Iris pigment epithelial cell (primary cell): ENCODE results near the gene NTNG2.

Experiments used
- DNase-seq: peaks from one replicate; pipeline ENCODE4 v3.0.0-alpha.2; 2011; ENCODE audit warnings: low read depth

Gene NTNG2

GRCh38 chr9:132146575-132146974, 15.3 kb upstream of the NTNG2 start:
- DNase-seq: no peak

DNA sequence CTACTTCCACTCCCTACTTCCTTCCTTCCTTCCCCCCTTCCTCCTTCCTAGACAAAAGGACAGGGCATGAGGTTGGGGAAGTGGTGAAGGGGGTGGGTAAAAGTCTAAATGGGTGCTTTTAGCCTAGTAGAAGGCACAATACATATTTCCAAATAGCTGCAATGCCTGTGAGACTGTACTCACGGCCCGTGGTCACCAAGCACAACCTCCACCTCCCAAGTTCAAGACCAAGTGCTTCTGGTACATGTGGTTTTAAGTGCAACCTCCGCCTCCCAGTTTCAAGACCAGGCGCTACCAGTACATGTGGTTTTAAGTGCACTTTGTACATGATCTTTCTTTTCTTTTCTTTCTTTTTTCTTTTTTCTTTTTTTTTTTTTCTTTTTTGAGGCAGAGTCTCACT, 14.5 kb upstream of the NTNG2 start:
- DNase-seq: no peak

DNA sequence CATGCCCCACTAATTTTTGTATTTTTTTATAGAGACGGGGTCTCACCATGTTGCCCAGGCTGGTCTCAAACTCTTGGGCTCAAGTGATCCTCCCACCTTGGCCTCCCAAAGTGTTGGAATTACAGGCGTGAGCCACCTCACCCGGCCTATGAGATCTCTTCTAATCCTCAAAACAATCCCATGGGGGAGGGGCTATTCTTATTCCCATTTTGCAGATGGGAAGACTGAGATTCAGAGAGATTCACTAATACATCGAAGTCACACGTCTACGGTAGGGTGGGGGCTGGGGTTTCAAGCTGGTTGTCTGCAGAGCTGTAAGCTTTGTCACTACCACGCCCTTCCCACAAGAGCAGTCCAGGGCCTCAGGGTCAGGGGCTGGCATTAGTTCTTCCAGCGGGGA, 14.0 kb upstream of the NTNG2 start:
- no peak for DNase-seq

DNA sequence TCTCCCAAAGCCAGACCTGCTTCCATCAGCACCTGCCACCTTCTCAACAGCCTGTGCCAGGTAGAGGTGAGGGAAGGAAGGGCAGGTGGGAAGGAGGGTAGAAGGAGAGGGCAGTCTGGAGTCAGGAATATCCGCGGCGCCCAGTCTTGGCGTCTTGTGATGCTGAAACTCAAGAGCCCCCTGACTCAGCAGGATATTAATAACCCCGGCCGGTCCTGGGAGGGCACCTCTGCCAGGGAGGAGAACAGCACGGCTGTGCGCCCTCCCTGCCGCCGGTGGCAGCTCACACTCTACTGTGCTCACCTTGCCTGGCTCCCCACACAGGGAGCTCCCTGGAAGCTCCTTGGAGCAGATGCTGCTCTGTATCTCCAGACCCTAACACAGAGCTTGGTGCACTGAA, 11.6 kb upstream of the NTNG2 start:
- no peak for DNase-seq

GRCh38 chr9:132151118-132151517, 10.7 kb upstream of the NTNG2 start:
- DNase-seq: no peak

- DNase-seq: no peak
Measured at GRCh38 chr9:132152231-132152630, 9.6 kb upstream of the NTNG2 start.

GRCh38 chr9:132154863-132155567, 6.8 kb upstream of the NTNG2 start:
- no peak for DNase-seq

GRCh38 chr9:132155568-132155895, 6.3 kb upstream of the NTNG2 start:
- no peak for DNase-seq

- no peak for DNase-seq
Measured at GRCh38 chr9:132156262-132156661, 5.6 kb upstream of the NTNG2 start.

GRCh38 chr9:132157347-132158116, 4.3 kb upstream of the NTNG2 start:
- no peak for DNase-seq

DNA sequence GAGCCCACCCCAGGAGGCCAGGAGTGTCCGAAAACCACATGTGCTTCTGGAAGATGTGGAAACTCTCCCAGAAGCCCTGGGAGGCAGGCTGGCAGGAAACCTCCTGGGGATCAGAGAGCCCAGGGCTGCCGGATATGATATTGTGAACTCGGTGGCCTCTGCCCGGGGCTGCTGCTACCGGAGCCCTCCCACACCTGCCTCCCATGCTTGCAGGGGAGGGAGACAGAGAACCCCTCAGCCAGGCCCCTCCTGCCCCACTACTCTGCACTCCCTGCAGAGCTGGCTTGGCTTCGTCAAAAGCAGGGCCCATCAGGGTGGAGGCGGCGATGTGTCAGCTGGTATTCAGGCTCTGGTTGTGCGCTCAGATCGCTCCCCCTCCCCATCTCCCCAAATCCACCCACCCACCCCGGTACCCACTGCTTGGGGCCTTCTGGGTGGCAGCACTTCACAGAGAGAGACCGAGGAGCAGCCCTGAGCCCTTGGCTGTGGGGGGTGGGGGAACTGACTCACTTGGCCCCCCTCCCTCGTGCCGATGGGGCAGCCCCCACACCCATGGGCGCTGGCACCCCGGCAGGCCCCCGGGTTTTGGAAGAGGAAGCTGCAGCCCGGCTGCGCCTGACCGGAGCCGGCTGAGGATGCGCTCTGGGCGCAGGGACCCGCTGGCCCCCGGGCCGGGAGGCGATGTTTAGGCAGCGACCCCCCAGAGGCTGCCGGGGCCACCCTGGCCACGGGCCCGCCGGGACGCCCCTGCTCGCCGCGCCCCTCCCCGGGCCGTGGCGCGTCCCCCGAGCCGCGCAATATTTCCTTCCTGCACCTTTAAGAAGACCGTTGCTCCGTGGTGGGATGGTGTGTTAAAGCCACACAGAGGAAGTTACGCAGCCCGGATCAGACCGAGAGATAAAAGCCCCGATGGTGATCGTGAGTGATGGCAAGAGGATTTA, 786 bp upstream of the NTNG2 start:
- peak; percentile 87 for DNase-seq

DNA sequence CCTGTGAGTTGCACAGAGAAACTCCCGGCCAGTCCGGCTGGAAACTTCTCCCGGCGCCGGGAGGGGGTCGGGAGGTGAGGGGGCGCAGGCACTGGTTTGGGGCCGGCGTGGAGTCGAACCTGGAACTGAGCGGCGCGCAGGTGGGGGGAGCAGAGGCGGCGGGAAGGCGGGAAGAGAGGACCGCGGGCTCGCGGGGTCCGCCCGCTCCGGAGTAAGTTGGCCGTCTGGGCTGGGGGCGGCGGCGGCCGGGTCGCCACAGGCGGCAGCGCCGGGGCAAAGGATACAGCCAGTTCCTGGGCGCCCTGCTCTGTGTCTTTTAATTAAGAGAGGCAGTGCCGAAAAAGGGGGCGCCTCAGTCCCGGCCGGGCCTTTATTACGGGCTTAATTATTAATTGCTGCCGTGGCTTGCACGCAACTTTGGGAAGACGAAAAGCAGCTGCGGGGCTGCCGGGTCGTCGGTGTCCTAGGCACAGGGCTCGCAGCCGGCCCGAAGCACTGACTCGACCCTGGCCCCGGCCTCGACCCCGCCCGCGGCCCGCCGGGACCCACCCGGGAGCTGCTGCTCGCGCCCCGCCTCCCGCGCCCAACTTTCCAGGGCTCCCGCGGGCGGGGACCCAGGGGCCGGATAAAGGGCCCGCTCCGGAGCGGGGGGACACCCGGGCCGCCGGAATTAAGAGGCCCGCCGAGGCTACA, 1.1 kb downstream of the NTNG2 start:
- DNase-seq: no peak

GRCh38 chr9:132163457-132163875, 1.6 kb downstream of the NTNG2 start:
- DNase-seq: peak; percentile 54

GRCh38 chr9:132163876-132164603, 2.2 kb downstream of the NTNG2 start:
- DNase-seq: no peak

- peak; percentile 87 for DNase-seq
Measured at GRCh38 chr9:132164604-132165362, 2.9 kb downstream of the NTNG2 start.

GRCh38 chr9:132166599-132166998, 4.7 kb downstream of the NTNG2 start:
- DNase-seq: no peak

DNA sequence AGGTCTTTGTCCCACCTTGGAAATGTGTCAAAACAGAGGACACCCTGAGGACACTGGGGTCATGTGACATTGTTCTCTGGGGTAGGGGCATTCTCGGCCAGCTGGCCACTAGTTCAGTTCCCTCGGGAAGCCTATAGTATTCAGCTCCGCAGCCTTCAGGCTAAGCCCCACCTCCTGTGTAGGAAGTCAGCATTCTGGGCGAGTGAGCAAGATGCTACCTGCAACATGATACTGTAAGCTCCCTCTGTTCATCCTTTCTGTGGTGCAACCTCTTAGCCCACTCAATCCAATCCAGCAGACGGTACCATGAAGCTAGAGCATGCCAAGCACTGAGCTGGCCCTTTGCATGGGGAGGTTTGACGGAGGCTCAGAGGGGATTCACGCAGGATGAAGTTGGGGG, 5.3 kb downstream of the NTNG2 start:
- DNase-seq: peak; percentile 22

GRCh38 chr9:132168347-132168746, 6.5 kb downstream of the NTNG2 start:
- DNase-seq: no peak

GRCh38 chr9:132168851-132169250, 7.0 kb downstream of the NTNG2 start:
- no peak for DNase-seq

DNA sequence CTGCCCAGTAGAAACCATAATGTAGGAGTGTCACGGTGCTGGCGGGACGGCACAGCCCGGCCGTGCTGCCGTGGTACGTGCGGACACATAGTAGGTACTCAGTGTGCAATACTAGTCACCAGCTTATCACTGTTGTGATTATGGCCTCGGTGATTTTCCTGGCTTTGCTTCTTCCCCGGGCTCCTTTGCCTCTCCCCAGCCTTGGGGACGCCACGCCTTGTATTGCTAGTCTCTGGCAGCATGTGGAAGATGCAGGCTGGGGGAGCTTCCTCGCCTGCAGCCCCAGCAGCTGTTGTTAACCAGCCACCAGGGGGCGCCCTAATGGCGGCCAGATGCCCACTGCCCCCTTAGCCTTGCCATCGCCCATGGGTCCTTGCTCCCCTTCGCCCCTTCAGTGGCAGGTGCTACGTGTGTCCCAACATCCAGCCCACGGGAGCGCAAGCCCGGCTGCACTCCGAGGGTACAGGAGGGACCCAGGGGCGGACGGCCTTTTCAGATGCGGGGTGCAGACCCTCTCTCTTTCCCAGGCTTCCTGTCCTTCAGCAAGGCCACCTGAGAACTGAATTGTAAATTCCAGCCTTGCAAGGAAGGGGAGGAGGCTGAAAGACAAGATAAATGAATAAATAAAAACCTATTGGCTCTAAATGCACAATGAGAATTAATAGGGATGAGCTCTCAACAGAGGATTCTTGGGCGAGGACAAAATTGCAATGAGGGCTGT, 8.0 kb downstream of the NTNG2 start:
- peak; percentile 53 for DNase-seq
